CD4-positive, CD25-positive, alpha-beta regulatory T cell (primary cell): ENCODE results near the gene CPLANE1. TPM values are rescaled to one million over a fixed set of nuclear protein-coding genes. Genes with fewer than 3 reads are reported as not detected.
A peak's percentile ranks its signal among the peaks of the same experiment; 100 is the strongest.

Experiments
- ATAC-seq, 2 donors: fragments of 150-1000 bp; cut with Tn5 transposase; one replicate each; pipeline ENCODE4 v1.10.0; 2021; ENCODE audit warnings: low read depth in 2 of 2, moderate number of reproducible peaks in 2 of 2, moderate library complexity in 1 of 2
- DNase-seq, 3 donors: peaks; one replicate each; pipeline versions ENCODE4 v3.0.0 to v3.0.0-alpha.2; 2012 to 2022; ENCODE audit warnings: mixed read lengths in 1 of 3
- H3K27ac ChIP-seq: one replicate; pipeline ENCODE4 v1.7.0; 2013; ENCODE audit warnings: mild to moderate bottlenecking, low read length; ENCODE audit not compliant: insufficient read depth, poor library complexity, severe bottlenecking
- H3K27me3 ChIP-seq: one replicate; pipeline ENCODE4 v1.7.0; 2013; ENCODE audit warnings: low read length; ENCODE audit not compliant: control insufficient read depth, insufficient read depth
- H3K36me3 ChIP-seq: one replicate; pipeline ENCODE4 v1.7.0; 2013; ENCODE audit warnings: mild to moderate bottlenecking, low read length, moderate library complexity; ENCODE audit not compliant: control insufficient read depth, insufficient read depth
- H3K4me1 ChIP-seq: 2 replicates; pipeline ENCODE4 v1.7.0; 2013; ENCODE audit warnings: mild to moderate bottlenecking, low read length; ENCODE audit not compliant: insufficient read depth, control insufficient read depth, poor library complexity, severe bottlenecking
- H3K4me3 ChIP-seq: one replicate; pipeline ENCODE4 v1.7.0; 2013; ENCODE audit warnings: low read depth, mild to moderate bottlenecking, low read length, moderate library complexity
- H3K9me3 ChIP-seq, 2 experiments: 1 replicate in 1 of 2; 2 replicates in 1 of 2; pipeline ENCODE4 v1.7.0; 2013; ENCODE audit warnings: low read length in 2 of 2, mild to moderate bottlenecking in 1 of 2, moderate library complexity in 1 of 2; ENCODE audit not compliant: control insufficient read depth in 2 of 2
- H3K27ac Mint-ChIP-seq, 3 donors: one replicate each; pipeline ENCODE4 v1.8.0; 2020 to 2022; ENCODE audit warnings: mild to moderate bottlenecking in 3 of 3, mixed read lengths in 3 of 3, moderate library complexity in 2 of 3
- H3K27me3 Mint-ChIP-seq: one replicate; pipeline ENCODE4 v1.8.0; 2022; ENCODE audit warnings: mild to moderate bottlenecking, mixed read lengths
- H3K36me3 Mint-ChIP-seq: one replicate; pipeline ENCODE4 v1.8.0; 2020; ENCODE audit warnings: mixed read lengths
- H3K4me1 Mint-ChIP-seq, 4 donors: one replicate each; pipeline ENCODE4 v1.8.0; 2020 to 2022; ENCODE audit warnings: mixed read lengths in 4 of 4, mild to moderate bottlenecking in 1 of 4
- H3K4me3 Mint-ChIP-seq, 4 donors: one replicate each; pipeline ENCODE4 v1.8.0; 2020 to 2022; ENCODE audit warnings: mild to moderate bottlenecking in 4 of 4, mixed read lengths in 4 of 4, moderate library complexity in 3 of 4
- H3K9me3 Mint-ChIP-seq, 7 donors: one replicate each; pipeline ENCODE4 v1.8.0; 2020 to 2022; ENCODE audit warnings: mixed read lengths in 7 of 7, mild to moderate bottlenecking in 3 of 7, moderate library complexity in 2 of 7
- polyA plus RNA-seq, 4 donors: library from polyadenylated mRNA; unstranded; fragments of 300-500 nt; fragmentation: Illumina TruSeq; gene quantifications; one replicate each; pipeline ENCODE4 v1.2.3, GENCODE V29; 2021
- total RNA-seq: library from RNA; stranded (reverse); gene quantifications from one replicate; pipeline ENCODE4 v1.2.3, GENCODE V29; 2022

Gene CPLANE1
- total and polyA plus RNA-seq, 5 donors from 2014 or later, result 0.18 to 2.8 (median 0.94) TPM

GRCh38 chr5:37189355-37189754 lies 59.8 kb downstream of the CPLANE1 start:
- ATAC-seq, result no peak
- Histone ChIP-seq H3K4me1 (no peaks in the 10 kb centered on the region), H3K9me3 (no peaks in the 10 kb centered on the region), H3K36me3 (no peaks in the 10 kb centered on the region), H3K27me3 (no peaks in the 10 kb centered on the region), H3K4me3 (no peak overlapping the region), H3K27ac (no peak overlapping the region)
- Mint-ChIP-seq H3K4me3 (peak overlapping the region in 1 of 4 donors; percentile 54), H3K9me3 (peaks cover 0 to 2% (median 0%) of the 10 kb centered on the region in 7 donors), H3K36me3 (peaks cover 4% of the 10 kb centered on the region), H3K4me1 (no peaks in the 10 kb centered on the region), H3K27me3 (no peaks in the 10 kb centered on the region), H3K27ac (no peak overlapping the region)
- no peak for DNase-seq

- Mint-ChIP-seq H3K4me1 (no peaks in the 10 kb centered on the region), H3K27ac (no peak overlapping the region), H3K27me3 (no peaks in the 10 kb centered on the region), H3K4me3 (no peak overlapping the region), H3K36me3 (peaks cover 17% of the 10 kb centered on the region), H3K9me3 (peaks cover 0 to 2% (median 0%) of the 10 kb centered on the region in 7 donors)
- Histone ChIP-seq H3K4me3 (no peak overlapping the region), H3K4me1 (no peaks in the 10 kb centered on the region), H3K27me3 (no peaks in the 10 kb centered on the region), H3K36me3 (no peaks in the 10 kb centered on the region), H3K27ac (no peak overlapping the region), H3K9me3 (no peaks in the 10 kb centered on the region)
- ATAC-seq, result no peak
- no peak for DNase-seq
Observed at GRCh38 chr5:37187465-37187977, 61.7 kb downstream of the CPLANE1 start.

- Mint-ChIP-seq H3K4me3 (no peak overlapping the region), H3K9me3 (peaks cover 0 to 2% (median 0%) of the 10 kb centered on the region in 7 donors), H3K36me3 (peaks cover 20% of the 10 kb centered on the region), H3K27me3 (no peaks in the 10 kb centered on the region), H3K27ac (peak overlapping the region in 1 of 3 donors; percentile 38), H3K4me1 (peaks cover 0 to 3% (median 1%) of the 10 kb centered on the region in 4 donors)
- H3K4me3 ChIP-seq, result no peak overlapping the region
- no peak overlapping the region for H3K27ac ChIP-seq
- H3K9me3 ChIP-seq, result no peaks in the 10 kb centered on the region
- ATAC-seq, result no peak
- no peaks in the 10 kb centered on the region for H3K4me1 ChIP-seq
- H3K27me3 ChIP-seq, result no peaks in the 10 kb centered on the region
- no peak for DNase-seq
- no peaks in the 10 kb centered on the region for H3K36me3 ChIP-seq
Observed at GRCh38 chr5:37184748-37185364, 64.3 kb downstream of the CPLANE1 start.

- H3K4me3 Mint-ChIP-seq, result no peak overlapping the region
Observed at GRCh38 chr5:37182667-37183066, 66.5 kb downstream of the CPLANE1 start.

GRCh38 chr5:37174928-37175327 lies 74.2 kb downstream of the CPLANE1 start:
- Mint-ChIP-seq H3K27me3 (no peaks in the 10 kb centered on the region), H3K9me3 (no peaks in the 10 kb centered on the region), H3K4me1 (peaks cover 0 to 2% (median 0%) of the 10 kb centered on the region in 4 donors), H3K27ac (peak overlapping the region in 1 of 3 donors; percentile 52), H3K36me3 (peaks cover 15% of the 10 kb centered on the region), H3K4me3 (no peak overlapping the region)
- no peak for DNase-seq
- Histone ChIP-seq H3K36me3 (no peaks in the 10 kb centered on the region), H3K9me3 (no peaks in the 10 kb centered on the region), H3K27me3 (no peaks in the 10 kb centered on the region), H3K4me3 (no peak overlapping the region), H3K4me1 (no peaks in the 10 kb centered on the region), H3K27ac (no peak overlapping the region)
- no peak for ATAC-seq

More at GRCh38 chr5:37182667-37183066, 66.5 kb downstream of the CPLANE1 start:
- Histone ChIP-seq H3K4me3 (no peak overlapping the region), H3K27ac (no peak overlapping the region), H3K4me1 (no peaks in the 10 kb centered on the region), H3K36me3 (no peaks in the 10 kb centered on the region), H3K9me3 (no peaks in the 10 kb centered on the region), H3K27me3 (no peaks in the 10 kb centered on the region)
- Mint-ChIP-seq H3K9me3 (peaks cover 0 to 2% (median 0%) of the 10 kb centered on the region in 7 donors), H3K27ac (no peak overlapping the region), H3K36me3 (peaks cover 22% of the 10 kb centered on the region), H3K4me1 (peaks cover 0 to 3% (median 1%) of the 10 kb centered on the region in 4 donors), H3K27me3 (no peaks in the 10 kb centered on the region)
- DNase-seq (no peak), ATAC-seq (no peak)

GRCh38 chr5:37172957-37173356 lies 76.2 kb downstream of the CPLANE1 start:
- Mint-ChIP-seq H3K27ac (no peak overlapping the region), H3K27me3 (no peaks in the 10 kb centered on the region), H3K4me3 (no peak overlapping the region), H3K4me1 (peaks cover 0 to 7% (median 1%) of the 10 kb centered on the region in 4 donors), H3K9me3 (no peaks in the 10 kb centered on the region), H3K36me3 (peaks cover 22% of the 10 kb centered on the region)
- Histone ChIP-seq H3K27ac (no peak overlapping the region), H3K27me3 (no peaks in the 10 kb centered on the region), H3K4me1 (no peaks in the 10 kb centered on the region), H3K36me3 (no peaks in the 10 kb centered on the region), H3K9me3 (no peaks in the 10 kb centered on the region), H3K4me3 (no peak overlapping the region)
- ATAC-seq, result no peak
- DNase-seq, result no peak

GRCh38 chr5:37170856-37171255 lies 78.3 kb downstream of the CPLANE1 start:
- no peak for DNase-seq
- H3K4me1 ChIP-seq, result no peaks in the 10 kb centered on the region
- Mint-ChIP-seq H3K4me1 (peaks cover 0 to 7% (median 1%) of the 10 kb centered on the region in 4 donors), H3K36me3 (peaks cover 16% of the 10 kb centered on the region), H3K4me3 (no peak overlapping the region), H3K9me3 (no peaks in the 10 kb centered on the region), H3K27ac (no peak overlapping the region), H3K27me3 (no peaks in the 10 kb centered on the region)
- H3K27ac ChIP-seq, result no peak overlapping the region
- H3K9me3 ChIP-seq, result no peaks in the 10 kb centered on the region
- no peaks in the 10 kb centered on the region for H3K36me3 ChIP-seq
- no peaks in the 10 kb centered on the region for H3K27me3 ChIP-seq
- H3K4me3 ChIP-seq, result no peak overlapping the region
- ATAC-seq, result no peak

- Mint-ChIP-seq H3K27me3 (no peaks in the 10 kb centered on the region), H3K4me1 (peaks cover 0 to 7% (median 0%) of the 10 kb centered on the region in 4 donors), H3K9me3 (peaks cover 0 to 2% (median 0%) of the 10 kb centered on the region in 7 donors), H3K36me3 (peaks cover 10% of the 10 kb centered on the region), H3K4me3 (no peak overlapping the region), H3K27ac (no peak overlapping the region)
- H3K9me3 ChIP-seq, result no peaks in the 10 kb centered on the region
- DNase-seq (no peak), ATAC-seq (no peak)
- no peaks in the 10 kb centered on the region for H3K27me3 ChIP-seq
- H3K4me3 ChIP-seq, result no peak overlapping the region
- no peaks in the 10 kb centered on the region for H3K4me1 ChIP-seq
- no peak overlapping the region for H3K27ac ChIP-seq
- H3K36me3 ChIP-seq, result no peaks in the 10 kb centered on the region
Observed at GRCh38 chr5:37166197-37166596, 83.0 kb downstream of the CPLANE1 start.
